ENCODE measurements around the gene QSOX1. TPM values are rescaled to one million over a fixed set of nuclear protein-coding genes. Genes with fewer than 3 reads are reported as not detected.

QSOX1 gene
- total RNA-seq, 1 donor from 2014 or later: 321 TPM

DNA sequence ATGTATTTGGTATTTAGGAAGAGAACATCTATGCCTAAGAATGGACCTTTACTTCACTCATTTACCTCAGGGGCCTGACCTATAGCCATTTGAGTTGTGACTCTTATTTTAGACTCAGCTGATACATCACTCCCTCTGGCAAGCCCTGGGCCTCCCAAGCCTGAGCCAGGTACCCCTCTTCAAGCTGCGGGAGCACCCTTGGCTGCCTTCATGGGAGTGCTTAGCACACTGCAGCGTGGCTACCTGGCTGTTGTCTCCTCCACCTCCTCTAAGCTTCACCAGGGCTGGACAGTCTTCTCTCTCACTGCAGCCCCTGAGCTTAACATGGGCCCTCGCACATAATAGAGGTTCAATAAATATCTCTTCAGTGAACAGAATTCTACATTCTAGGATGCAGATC lies 51.9 kb downstream of the QSOX1 start:
- DNase-seq (ENCODE audit: extremely low read depth, low read depth, low spot score): no peak

DNA sequence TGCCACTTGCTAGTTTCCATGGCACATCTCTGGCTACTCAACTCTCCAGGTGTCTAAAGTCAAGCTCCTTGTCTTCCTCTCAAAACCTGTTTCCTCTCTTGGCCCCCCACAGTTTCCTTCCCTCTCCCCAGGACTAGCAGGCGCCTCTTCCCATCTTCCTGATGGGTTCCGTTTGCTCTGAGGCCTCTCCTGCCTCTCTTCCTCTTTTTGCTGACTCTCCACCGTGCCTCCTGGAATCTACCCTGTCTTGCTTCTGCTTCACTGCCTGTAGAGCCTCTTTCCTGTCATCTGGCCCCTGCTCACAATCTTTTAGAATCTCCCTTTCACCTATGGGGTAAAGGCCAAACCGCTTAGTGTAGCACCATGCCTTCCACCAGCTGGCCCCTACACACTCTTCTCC lies 53.6 kb downstream of the QSOX1 start:
- DNase-seq (ENCODE audit: extremely low read depth, low read depth, low spot score): no peak

DNA sequence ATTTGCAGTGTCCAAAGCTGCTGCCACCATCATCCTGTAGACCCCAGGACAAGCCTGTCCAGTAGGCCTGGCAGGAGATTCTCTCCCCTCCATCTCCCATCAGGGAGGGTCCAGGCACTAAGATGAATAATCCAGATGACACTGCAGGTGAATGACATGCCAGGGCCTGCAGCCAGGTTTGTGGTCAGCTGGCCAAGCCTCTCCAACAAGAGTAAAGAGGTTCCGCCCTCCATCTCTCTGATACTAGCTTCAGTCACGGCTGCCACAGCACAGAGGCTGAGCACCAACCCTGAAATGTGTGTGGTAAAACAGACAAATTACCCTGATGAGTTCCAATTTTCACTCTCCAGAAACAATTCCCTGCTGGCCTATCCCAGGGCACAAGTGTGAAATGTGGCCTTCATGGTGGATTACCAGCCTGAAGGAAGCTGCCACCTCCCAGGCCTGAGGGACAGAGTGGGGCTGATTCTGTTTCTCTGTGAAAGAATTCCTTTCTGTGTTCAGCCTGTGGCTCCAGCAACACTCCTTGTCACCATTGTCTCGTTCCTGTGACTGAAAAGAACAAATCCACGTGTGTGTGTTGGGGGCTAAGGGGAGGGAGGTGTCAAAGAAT lies 55.4 kb downstream of the QSOX1 start:
- DNase-seq (ENCODE audit: extremely low read depth, low read depth, low spot score): no peak

DNA sequence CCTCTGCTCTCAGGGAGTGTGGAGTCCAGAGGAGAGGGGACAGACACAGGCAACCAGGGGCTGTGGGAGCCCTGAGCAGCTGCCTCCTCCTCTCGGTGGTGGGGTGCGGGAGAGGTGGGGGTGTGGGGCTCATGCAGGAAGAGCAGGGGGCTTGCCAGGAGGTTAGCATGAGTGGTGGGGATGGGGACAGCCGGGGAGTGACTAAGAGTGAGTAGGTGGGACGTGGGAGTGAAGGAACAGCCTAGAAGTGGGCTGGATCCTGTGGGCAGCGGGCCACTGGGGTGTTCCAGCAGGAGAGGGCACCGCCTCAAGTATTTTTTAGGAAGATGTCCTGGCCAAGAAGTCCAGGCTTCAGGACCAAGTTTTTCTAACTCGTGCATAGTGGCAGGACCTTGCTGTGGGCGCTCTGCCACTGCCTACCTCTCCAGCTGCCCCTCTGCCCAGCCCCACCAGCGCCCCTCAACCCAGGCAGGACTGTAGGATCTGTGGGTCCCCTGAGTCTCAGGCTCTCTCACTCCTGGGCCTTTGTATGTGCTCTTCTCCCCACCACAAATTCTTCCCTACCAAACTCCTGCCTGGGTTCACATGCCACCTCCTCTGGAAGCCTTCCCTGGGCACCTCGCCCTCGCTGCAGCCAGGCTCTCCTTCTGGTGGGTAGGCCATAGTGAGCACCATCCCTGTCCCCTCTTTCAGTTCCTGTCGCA lies 56.6 kb downstream of the QSOX1 start:
- no peak for DNase-seq (ENCODE audit: extremely low read depth, low read depth, low spot score)

DNA sequence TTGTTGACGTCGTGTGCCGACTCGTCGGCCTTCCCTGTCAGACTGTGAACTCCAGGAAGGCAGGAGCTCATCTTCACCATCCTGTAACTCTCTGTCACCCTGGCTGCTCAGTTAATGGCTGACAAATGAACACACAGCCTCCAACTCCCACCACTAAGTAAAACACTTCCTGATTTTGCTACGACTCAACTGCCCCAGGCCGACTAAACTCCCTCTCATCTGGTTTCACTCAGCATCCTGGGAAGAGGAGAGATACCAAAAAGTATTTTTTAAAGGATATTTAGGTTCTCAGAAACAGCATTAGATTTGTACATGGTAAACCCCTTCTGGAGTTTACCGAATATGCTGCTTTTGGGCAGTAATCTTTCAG lies 57.2 kb downstream of the QSOX1 start:
- DNase-seq (ENCODE audit: extremely low read depth, low read depth, low spot score): no peak

DNA sequence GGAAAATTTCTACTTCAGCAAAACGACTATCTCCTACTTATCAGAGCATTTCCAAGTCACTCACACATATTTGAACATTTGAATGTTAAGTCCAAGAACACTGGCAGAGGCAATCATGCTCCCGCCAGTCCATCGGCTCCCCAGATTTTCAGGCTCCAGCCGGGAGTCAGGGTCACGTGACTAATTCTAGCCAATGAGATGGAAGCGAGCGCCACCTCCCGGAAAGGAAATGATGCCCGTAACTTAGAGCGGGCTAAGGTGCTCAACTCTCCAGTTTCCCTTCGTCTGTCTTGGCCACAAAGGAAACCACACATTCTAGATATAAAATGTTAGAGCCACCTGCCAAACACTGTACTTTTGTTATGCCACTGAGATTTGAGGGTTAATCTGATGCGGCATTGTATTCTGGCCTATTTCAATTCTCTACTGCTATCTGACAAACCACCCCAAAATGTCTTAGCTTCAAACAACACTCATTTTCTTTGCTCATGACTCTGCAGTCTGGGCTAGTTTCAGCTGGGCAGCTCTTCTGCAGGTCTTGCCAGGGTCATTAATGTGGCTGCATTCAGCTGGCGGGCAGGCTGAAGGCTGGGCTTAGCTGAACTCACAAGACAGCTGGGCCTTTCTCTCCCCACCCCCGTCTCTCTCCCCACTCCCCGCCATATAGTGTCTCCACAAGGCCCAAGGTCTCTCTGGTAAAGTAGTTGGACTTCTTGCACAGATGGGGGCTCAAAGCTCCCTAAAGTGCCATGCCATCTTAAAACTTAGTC lies 58.9 kb downstream of the QSOX1 start:
- DNase-seq (ENCODE audit: extremely low read depth, low read depth, low spot score): no peak

DNA sequence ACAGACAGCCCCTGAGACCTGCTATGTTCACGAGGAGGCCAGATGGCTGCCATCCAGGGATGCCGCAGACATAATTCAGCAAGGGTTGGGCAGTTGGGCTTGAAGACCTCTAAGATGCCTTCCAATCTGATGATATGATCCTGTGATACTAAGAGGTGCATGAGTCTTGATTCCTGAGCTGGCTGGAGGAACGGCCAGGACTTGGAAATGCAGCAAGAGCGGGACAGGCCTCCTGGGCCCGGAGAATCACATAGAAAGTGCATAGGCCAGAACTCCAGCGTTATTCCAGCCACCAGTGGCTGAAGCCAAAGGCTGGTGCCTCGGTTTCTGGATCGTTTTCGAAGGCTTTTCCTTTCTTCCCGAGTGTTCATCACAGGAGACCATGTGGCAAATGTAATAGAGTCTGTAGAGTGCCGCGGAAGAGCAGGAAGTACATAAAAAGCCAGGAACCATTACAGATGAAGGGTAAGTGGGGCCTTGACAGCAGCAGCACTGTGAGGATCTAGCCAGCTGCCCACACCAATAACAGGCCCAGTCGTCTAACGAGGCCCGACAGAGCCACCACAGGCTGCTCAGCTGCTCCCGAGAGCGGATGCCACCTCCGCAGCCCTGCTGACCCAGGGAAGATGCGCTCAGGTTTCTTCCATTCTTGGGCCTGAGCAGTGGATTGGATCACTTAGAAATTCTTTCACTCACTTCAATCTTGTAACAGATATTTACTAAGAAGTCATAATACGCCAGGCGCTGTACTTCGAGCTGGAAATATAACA lies 61.4 kb downstream of the QSOX1 start:
- no peak for DNase-seq (ENCODE audit: extremely low read depth, low read depth, low spot score)

DNA sequence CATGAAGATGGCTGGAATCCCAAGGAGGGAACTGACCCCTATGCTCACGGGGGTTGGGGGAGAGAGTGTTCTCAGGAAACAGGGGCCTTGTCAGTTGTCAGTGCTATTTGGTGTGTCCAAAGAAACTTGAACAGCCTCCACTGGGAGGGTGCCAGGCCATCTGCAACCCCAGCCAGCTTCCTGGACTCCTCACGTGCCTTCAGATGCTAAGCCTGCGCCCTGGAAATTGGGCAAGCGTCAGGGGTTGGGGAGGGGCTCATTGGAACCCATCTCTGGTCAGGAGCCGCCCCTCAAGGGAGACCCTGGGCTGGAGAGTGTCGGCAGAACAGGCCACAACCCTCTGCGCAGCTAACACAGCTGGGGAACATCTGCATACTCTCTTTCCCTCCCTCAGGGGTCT lies 62.3 kb downstream of the QSOX1 start:
- DNase-seq (ENCODE audit: extremely low read depth, low read depth, low spot score): no peak

DNA sequence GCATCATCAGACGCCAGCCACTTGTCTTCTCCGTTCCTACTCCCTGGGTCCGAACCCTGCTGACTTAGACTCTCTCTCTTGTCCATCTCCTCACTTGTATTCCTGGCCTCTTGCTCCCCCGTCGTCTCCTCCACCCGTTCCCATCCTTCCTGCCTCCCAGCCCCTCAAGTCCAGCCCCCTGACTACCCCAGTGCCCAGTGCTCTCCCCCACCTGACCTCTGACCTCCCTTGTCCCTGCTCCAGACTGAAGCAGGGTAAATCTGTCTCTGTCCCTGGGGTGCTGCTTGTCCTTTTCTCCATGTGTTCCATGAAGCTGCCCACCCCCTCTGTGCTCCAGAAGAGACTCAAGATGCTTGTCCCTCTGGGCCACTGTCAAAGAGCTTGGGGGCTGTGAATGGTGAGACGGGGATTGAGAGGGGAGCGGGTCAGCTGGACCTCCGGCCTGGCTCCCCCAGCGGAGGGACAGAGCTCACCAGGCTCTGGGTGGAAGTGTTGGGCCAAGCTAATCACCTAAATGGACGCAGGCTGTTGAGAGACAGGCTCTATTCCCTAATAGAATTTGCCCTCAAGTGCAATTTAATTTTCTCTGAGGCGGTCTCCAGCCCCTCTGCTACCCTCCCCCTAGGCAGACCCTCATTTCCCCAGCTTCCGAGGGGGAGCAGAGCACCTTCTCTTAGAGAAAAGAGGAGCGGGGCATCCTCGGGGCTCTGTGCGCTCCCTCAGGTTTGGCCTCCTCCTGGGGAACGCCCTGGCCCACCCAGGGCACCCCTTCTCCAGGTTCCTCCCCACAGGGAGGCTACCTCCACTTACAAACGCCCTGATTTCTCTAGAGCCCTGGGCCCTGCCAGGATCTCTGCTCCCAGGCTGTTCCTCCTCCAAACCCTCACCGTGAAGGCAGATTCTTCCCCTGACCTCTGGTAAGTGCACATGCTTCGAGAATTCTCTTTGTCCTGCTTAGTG lies 64.4 kb downstream of the QSOX1 start:
- no peak for DNase-seq (ENCODE audit: extremely low read depth, low read depth, low spot score)

DNA sequence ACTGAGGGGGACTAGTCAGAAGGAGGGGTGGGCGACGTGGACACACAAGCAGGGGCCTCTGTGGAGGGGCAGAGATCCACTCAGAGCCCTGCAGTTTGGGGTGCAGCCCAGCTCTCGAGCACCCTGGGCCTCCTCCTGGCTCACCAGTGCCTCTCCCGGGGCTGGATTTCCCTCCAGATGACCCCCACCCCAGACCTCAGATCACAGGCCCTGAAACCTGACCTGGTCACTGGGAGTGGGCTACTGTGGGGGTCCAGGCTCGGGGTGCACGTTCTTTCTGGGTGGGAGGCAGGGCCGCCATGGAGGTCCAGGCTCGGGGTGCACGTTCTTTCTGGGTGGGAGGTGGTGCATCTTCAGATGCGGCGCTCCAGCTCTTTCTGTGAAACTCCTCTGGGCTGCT lies 65.1 kb downstream of the QSOX1 start:
- no peak for DNase-seq (ENCODE audit: extremely low read depth, low read depth, low spot score)

DNA sequence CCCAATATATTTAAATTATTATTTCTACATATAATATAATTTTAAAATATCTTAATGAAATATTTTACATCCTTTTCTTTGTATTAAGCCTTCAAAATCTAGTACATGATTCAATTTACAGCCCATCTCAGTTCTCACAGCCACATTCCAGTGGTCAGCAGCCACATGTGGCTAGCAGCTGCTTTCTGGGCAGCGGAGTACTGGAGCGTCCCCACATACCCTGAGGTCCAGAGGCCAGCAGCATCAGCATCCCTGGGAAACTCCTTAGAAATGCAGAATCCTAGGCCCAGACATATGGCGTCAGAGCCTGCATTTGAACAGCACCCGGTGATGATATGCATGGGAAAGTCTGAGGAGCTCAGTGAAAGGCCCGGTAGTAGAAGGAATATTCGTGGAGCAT lies 66.8 kb downstream of the QSOX1 start:
- DNase-seq (ENCODE audit: extremely low read depth, low read depth, low spot score): no peak

DNA sequence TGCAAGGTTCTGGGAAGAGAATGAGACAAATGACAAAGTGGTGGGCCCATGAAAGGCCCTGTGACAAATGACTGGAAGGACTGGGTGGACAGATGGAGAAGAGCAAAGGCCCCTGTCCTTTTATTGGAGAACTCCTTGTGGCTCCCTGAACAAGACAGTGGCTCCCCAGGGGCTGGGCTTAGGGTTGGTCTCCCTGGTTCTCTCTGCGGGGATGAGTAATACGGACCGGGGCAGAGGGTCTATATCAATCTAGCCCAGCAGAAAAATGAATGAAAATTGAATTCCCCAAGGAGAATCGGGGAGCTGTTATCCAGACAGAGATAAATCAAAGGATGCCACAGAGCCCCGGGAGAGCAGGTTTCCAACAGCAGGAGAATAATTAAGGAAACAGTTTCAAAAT lies 70.2 kb downstream of the QSOX1 start:
- no peak for DNase-seq (ENCODE audit: extremely low read depth, low read depth, low spot score)

DNA sequence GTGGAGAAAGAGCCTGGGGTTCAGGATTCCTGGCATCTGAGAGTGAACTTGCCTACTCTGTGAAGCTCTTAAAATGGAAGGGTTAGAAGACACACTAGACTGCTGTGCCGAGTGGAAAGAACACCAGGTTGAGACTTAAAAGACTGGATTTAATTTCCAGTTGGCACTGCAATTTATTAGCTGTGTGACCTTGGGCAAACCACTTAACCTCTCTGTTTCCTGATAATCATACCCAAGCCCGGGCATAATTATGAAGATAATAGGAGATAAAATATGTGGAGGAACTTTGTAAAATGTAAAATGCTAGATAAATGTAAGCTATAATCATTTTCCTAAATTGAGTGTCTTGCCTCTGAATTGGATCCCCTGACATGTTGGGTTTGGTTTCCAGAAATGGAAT lies 70.7 kb downstream of the QSOX1 start:
- no peak for DNase-seq (ENCODE audit: extremely low read depth, low read depth, low spot score)

DNA sequence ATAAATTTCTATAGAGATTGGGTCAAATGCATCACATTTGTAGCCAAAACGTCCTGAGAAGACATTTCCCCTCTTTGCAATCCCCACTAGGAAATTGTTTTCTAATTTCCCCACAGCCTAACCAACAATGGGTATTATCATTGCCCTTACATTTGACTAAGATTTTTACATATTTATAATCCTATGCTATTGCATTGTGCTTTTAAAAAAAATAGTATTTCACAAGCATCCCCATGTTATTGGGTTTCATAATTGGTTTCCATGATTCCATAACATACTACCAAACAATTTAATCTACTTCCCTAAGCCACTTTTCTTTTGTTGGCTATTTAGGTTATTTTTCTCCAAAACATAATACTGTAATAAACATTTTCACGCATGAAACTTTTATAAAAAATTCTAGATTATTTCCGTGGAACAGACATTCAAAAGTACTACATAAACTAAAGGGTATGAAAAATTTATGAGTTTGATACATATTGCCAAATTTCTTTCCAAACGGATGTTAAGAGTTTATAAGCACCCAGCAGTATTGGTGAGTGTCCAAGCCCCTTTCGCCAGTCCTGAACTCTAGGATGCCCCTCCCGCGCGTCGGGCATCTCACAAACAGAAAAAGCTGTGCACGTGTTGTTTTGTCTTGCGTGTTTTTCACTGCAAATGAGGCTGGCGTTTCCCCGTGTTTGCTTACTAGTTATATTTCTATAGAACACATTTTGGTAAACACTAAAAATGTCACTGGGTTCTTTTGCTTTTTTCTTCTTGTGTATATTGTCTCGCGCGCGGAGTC lies 73.4 kb downstream of the QSOX1 start:
- DNase-seq (ENCODE audit: extremely low read depth, low read depth, low spot score): no peak

DNA sequence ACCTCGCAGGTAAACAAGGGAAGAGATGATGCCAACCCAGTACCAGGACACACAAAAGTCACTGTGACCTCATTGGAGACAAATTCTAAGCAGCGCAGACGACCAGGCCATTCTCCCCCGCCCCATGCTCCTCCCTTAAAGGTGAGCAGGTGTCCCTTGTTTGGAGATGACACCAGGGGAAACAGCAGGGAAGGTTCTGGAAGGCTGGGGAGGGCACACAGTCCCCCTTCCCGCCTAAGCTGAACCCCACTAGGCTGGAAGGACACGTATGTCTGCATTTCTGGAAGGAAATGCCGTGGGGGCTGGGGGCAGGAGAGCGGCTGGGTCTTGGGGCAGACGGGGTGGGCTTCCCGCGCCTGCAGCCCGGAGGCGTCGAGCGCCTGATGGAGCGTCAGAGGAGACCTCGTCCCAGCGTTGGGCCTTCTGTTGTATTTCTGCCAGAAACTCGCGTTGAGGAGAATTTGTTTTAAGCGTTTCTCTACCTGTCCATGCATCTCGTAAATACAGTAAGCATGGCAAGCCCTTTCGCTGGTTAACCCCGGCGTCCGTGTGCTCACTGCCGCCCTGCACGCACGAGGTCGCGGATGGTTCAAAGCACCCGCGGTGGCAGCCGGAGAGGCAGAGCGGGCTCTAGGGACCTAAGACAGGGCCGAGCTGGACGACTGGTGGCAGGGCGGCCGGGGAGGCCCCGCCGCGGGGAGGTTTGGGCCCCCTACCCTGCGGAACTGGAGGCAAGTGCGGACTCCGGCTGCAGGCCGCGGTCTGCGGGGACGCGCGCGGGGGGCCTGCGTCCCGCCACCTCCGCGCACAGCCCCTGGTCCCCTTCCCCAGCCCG lies 74.2 kb downstream of the QSOX1 start:
- no peak for DNase-seq (ENCODE audit: extremely low read depth, low read depth, low spot score)

DNA sequence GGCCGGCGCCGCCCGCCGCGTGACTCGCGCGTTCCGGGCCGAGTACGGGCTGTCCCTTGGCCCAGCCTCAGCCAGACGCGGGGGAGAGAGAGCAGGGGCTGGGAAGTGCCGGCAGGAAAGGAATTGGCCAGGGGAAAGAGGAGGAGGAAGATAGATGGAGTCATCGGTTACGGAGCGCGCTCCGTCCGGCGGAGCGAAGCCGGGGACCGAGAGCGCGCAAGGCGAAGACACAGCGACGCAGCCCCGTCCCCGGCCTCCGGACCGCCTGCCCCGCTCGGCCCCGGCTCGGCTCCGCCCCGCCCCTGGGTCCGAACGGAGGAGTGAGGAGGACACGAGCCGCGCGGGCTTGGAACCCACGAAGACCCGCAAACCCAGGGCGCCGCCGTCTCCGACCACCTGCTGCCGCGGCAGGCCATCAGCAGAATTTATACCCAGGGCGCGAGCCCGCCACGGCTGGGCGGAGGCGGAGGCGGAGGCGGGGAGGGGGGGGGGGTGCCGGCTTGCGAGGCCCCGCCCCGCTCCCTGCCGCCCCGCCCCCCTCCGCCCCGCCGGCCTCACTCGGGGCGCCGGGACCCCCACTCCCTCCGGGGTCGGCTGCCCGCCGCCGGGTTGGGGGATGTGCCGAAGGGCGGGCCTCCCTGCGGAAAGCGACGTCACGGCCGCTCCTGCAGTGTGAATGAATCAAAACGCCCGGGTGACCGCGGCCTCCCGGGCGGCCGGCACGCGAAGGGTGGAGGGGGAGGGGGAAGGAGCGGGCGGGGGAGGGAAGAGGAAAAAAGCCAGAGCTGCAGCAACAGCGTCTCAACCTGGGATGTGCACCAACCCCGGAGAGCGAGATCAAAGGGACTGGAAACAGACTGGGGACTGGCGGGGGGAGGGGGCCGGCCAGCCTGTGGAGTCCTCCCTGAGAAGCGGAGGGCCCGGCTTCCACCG lies 75.1 kb downstream of the QSOX1 start, which contains the start of gene LHX4:
TSS of gene LHX4 (plus strand) at position 782 of the 933 bp plus-strand sequence. CDS start 266 bp downstream, outside the sequence.
- DNase-seq (ENCODE audit: extremely low read depth, low read depth, low spot score): no peak

DNA sequence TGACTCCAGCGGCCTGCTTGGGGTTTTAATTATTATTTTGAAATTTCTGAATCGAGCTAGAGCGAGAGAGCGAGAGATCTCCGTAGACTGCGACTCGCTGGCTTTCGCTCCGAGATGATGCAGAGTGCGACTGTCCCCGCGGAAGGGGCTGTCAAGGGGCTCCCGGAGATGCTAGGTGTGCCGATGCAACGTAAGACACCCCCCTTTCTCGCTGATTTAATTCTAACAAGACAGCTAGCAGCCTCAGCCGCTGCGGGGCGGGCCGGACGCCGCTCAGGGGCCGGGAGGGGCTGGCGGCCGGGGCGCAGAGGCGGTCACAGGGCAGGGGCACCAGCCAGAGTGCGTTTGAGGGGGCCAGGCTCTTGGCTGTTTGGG lies 75.7 kb downstream of the QSOX1 start:
- no peak for DNase-seq (ENCODE audit: extremely low read depth, low read depth, low spot score)
